Neural cell (in vitro differentiated cells): ENCODE measurements around the gene CYSRT1. TPM values are rescaled to one million over a fixed set of nuclear protein-coding genes. Genes with fewer than 3 reads are reported as not detected.

Experiments used
- H2AFZ ChIP-seq: fragments of 200-600, 300-800 bp; sonication (generic), shearing (Covaris generic); 2 replicates; pipeline ENCODE4 v1.6.0; 2014; ENCODE audit warnings: low read depth, mild to moderate bottlenecking, antibody characterized with exemption, low read length, moderate library complexity
- H3F3A ChIP-seq: fragments of 200-600 bp; shearing (Covaris generic); 2 replicates; pipeline ENCODE4 v1.6.1; 2016; ENCODE audit warnings: mild to moderate bottlenecking, moderate library complexity, mixed read lengths, antibody characterized with exemption, low read length; ENCODE audit not compliant: insufficient read depth, poor library complexity, severe bottlenecking
- H3K27ac ChIP-seq: fragments of 200-600, 300-800 bp; sonication (generic), shearing (Covaris generic); 2 replicates; pipeline ENCODE4 v1.5.1; 2014; ENCODE audit warnings: mild to moderate bottlenecking, low read length, moderate library complexity
- H3K27me3 ChIP-seq: fragments of 300-800, 200-600 bp; sonication (generic), shearing (Covaris generic); 2 replicates; pipeline ENCODE4 v1.6.0; 2014; ENCODE audit warnings: mild to moderate bottlenecking, low read depth, low read length, moderate library complexity; ENCODE audit not compliant: insufficient read depth
- H3K36me3 ChIP-seq: fragments of 300-800, 200-600 bp; sonication (generic), shearing (Covaris generic); 2 replicates; pipeline ENCODE4 v1.5.1; 2014; ENCODE audit warnings: mild to moderate bottlenecking, antibody characterized with exemption, low read length, moderate library complexity; ENCODE audit not compliant: insufficient read depth
- H3K4me2 ChIP-seq: fragments of 300-800, 200-600 bp; sonication (generic), shearing (Covaris generic); 2 replicates; pipeline ENCODE4 v1.6.0; 2014; ENCODE audit warnings: mild to moderate bottlenecking, low read length
- H3K4me3 ChIP-seq: fragments of 300-800, 200-600 bp; sonication (generic), shearing (Covaris generic); 2 replicates; pipeline ENCODE4 v1.5.1; 2014; ENCODE audit warnings: mild to moderate bottlenecking, low read length, moderate library complexity
- H3K79me2 ChIP-seq: fragments of 200-600 bp; shearing (Covaris generic); replicated peaks from 2 replicates; pipeline ENCODE4 v1.6.0; 2014; ENCODE audit warnings: mild to moderate bottlenecking, low read length, moderate library complexity; ENCODE audit not compliant: insufficient read depth
- H3K9ac ChIP-seq: fragments of 300-800, 200-600 bp; sonication (generic), shearing (Covaris generic); 2 replicates; pipeline ENCODE4 v1.6.1; 2016; ENCODE audit warnings: mild to moderate bottlenecking, low read length, mixed read lengths
- H3K9me2 ChIP-seq: fragments of 200-600 bp; shearing (Covaris generic); 2 replicates; pipeline ENCODE4 v1.6.1; 2016; ENCODE audit warnings: mild to moderate bottlenecking, low read length, mixed read lengths; ENCODE audit not compliant: insufficient read depth
- H3K9me3 ChIP-seq: fragments of 200-600, 300-800 bp; sonication (generic), shearing (Covaris generic); 2 replicates; pipeline ENCODE4 v1.6.1; 2016; ENCODE audit warnings: mild to moderate bottlenecking, mixed run types, low read length, moderate library complexity, mixed read lengths
- H4K20me1 ChIP-seq: fragments of 200-600 bp; shearing (Covaris generic); 2 replicates; pipeline ENCODE4 v1.6.1; 2016; ENCODE audit warnings: mild to moderate bottlenecking, mixed run types; ENCODE audit not compliant: insufficient read depth
- EP300 ChIP-seq: fragments of 450-650 bp; conservative IDR thresholded peaks from 2 replicates; pipeline ENCODE4 v1.6.1; 2014; ENCODE audit warnings: antibody characterized with exemption, mild to moderate bottlenecking, moderate library complexity; ENCODE audit not compliant: poor library complexity, severe bottlenecking
- EZH2 ChIP-seq: fragments of 200-600, 300-800 bp; shearing (Covaris generic), sonication (generic); IDR thresholded peaks from 2 replicates; pipeline ENCODE4 v1.6.1; 2014; ENCODE audit warnings: antibody characterized with exemption, low read length, borderline replicate concordance, mild to moderate bottlenecking; ENCODE audit not compliant: insufficient read depth, poor library complexity, severe bottlenecking
- MXI1 ChIP-seq: fragments of 450-650 bp; conservative IDR thresholded peaks from 2 replicates; pipeline ENCODE4 v1.6.1; 2014; ENCODE audit warnings: antibody characterized with exemption, mild to moderate bottlenecking; ENCODE audit not compliant: poor library complexity, severe bottlenecking
- POLR2AphosphoS5 ChIP-seq: IDR thresholded peaks from 2 replicates; pipeline ENCODE4 v1.6.1; 2012
- RAD21 ChIP-seq: fragments of 450-650 bp; conservative IDR thresholded peaks from 2 replicates; pipeline ENCODE4 v1.6.1; 2014; ENCODE audit warnings: antibody characterized with exemption, mild to moderate bottlenecking, moderate library complexity
- SMC3 ChIP-seq: fragments of 450-650 bp; conservative IDR thresholded peaks from 2 replicates; pipeline ENCODE4 v1.6.1; 2014; ENCODE audit warnings: antibody characterized with exemption, mild to moderate bottlenecking, moderate library complexity; ENCODE audit not compliant: poor library complexity
- polyA plus RNA-seq: library from polyadenylated mRNA; depleted of rRNA; stranded (reverse); fragments of >200 nt; gene quantifications from 2 replicates; pipeline ENCODE4 v1.2.3, GENCODE V29; 2014
- TF ChIP-seq, protein P1 (sequence below): IDR thresholded peaks from 2 replicates; pipeline ENCODE4 v1.6.1; 2012; ENCODE audit warnings: borderline replicate concordance
- TF ChIP-seq, protein P2 (sequence below): fragments of 450-650 bp; IDR thresholded peaks from 2 replicates; pipeline ENCODE4 v1.5.1; 2014; ENCODE audit warnings: antibody characterized with exemption, mild to moderate bottlenecking, moderate library complexity; ENCODE audit not compliant: poor library complexity, severe bottlenecking

The CYSRT1 gene
- polyA plus RNA-seq, 1 donor from 2014 or later: 3.3 TPM

DNA sequence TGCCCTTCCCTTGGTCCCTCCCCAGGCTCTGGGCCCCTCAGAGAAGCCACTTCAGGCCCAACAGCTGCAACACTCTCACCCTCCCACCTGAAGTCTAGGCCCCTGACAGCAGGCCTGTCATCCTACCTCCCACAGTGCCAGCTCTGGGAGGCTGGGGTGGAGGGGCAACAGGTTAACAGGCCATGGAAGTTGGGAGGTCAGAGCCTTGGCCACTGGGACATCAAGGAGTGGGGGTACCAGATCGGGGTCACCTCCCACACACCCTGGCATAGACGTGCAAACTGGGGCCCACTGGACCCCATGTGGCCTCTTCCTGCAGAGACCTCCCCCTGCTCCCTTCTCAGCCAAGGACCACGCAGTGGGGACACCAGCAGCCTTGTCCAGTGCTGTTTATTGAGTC lies 33.7 kb upstream of the CYSRT1 start:
- H3K27ac ChIP-seq: no peak overlapping the region
- H3K9ac ChIP-seq: no peak overlapping the region
- H2AFZ ChIP-seq: no peak overlapping the region
- no peaks in the 10 kb centered on the region for H3K27me3 ChIP-seq
- H4K20me1 ChIP-seq: no peaks in the 10 kb centered on the region
- TF ChIP-seq EP300: no peak
- no peak for TF ChIP-seq MXI1
- no peak for TF ChIP-seq EZH2
- no peak for TF ChIP-seq SMC3
- TF ChIP-seq, protein P1, sequence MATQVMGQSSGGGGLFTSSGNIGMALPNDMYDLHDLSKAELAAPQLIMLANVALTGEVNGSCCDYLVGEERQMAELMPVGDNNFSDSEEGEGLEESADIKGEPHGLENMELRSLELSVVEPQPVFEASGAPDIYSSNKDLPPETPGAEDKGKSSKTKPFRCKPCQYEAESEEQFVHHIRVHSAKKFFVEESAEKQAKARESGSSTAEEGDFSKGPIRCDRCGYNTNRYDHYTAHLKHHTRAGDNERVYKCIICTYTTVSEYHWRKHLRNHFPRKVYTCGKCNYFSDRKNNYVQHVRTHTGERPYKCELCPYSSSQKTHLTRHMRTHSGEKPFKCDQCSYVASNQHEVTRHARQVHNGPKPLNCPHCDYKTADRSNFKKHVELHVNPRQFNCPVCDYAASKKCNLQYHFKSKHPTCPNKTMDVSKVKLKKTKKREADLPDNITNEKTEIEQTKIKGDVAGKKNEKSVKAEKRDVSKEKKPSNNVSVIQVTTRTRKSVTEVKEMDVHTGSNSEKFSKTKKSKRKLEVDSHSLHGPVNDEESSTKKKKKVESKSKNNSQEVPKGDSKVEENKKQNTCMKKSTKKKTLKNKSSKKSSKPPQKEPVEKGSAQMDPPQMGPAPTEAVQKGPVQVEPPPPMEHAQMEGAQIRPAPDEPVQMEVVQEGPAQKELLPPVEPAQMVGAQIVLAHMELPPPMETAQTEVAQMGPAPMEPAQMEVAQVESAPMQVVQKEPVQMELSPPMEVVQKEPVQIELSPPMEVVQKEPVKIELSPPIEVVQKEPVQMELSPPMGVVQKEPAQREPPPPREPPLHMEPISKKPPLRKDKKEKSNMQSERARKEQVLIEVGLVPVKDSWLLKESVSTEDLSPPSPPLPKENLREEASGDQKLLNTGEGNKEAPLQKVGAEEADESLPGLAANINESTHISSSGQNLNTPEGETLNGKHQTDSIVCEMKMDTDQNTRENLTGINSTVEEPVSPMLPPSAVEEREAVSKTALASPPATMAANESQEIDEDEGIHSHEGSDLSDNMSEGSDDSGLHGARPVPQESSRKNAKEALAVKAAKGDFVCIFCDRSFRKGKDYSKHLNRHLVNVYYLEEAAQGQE: no peak
- no peak for TF ChIP-seq POLR2AphosphoS5
- no peak for TF ChIP-seq RAD21
- peaks cover 14% of the 10 kb centered on the region for H3K79me2 ChIP-seq
- H3K9me3 ChIP-seq: no peaks in the 10 kb centered on the region
- no peaks in the 10 kb centered on the region for H3F3A ChIP-seq
- no peak overlapping the region for H3K4me3 ChIP-seq
- no peaks in the 10 kb centered on the region for H3K36me3 ChIP-seq
- H3K9me2 ChIP-seq: no peaks in the 10 kb centered on the region
- no peak overlapping the region for H3K4me2 ChIP-seq

DNA sequence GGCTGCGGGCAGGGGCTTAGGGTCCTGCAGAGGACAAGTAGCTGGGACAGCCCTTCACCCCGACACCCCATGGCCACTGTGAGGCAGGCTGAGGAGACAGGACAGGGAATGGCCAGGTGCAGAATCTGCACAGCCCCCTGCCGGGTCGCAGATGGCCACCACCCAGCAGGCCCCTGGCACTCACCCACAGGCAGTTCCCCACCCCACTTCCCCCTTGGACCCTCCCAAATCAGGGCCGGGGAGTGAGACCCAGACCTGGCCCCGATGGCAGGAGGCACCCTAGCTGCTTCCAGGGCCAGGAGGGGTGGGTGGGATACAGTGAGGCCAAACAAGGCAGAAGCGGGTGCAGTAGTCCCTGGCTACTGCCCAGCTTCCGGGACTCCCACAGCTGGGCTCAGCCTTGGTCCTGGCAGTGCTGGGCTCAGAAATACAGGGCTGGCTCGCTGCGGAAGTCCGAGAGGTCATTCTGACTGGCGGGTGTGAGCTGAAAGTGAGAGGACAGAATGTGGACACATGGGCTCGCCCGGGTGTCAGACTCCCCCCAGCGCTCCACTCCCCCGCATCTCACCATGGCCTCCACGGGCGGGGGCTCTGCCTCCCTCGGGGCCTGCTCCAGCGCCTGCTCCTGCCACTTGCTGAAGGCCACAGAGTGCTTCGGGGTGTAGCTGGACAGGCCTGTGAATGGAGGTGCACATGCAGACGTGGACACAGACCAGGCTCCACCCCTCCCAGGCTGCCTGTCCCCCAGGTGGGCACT lies 33.1 kb upstream of the CYSRT1 start:
- Histone ChIP-seq H3K36me3 (no peaks in the 10 kb centered on the region), H3K4me2 (no peak overlapping the region), H3K79me2 (peaks cover 13% of the 10 kb centered on the region), H3K9me3 (no peaks in the 10 kb centered on the region), H3K9me2 (no peaks in the 10 kb centered on the region), H3K9ac (no peak overlapping the region), H3K27ac (no peak overlapping the region), H2AFZ (no peak overlapping the region), H3F3A (no peaks in the 10 kb centered on the region), H3K27me3 (no peaks in the 10 kb centered on the region), H4K20me1 (no peaks in the 10 kb centered on the region), H3K4me3 (no peak overlapping the region)
- TF ChIP-seq MXI1: no peak
- TF ChIP-seq, protein P2, sequence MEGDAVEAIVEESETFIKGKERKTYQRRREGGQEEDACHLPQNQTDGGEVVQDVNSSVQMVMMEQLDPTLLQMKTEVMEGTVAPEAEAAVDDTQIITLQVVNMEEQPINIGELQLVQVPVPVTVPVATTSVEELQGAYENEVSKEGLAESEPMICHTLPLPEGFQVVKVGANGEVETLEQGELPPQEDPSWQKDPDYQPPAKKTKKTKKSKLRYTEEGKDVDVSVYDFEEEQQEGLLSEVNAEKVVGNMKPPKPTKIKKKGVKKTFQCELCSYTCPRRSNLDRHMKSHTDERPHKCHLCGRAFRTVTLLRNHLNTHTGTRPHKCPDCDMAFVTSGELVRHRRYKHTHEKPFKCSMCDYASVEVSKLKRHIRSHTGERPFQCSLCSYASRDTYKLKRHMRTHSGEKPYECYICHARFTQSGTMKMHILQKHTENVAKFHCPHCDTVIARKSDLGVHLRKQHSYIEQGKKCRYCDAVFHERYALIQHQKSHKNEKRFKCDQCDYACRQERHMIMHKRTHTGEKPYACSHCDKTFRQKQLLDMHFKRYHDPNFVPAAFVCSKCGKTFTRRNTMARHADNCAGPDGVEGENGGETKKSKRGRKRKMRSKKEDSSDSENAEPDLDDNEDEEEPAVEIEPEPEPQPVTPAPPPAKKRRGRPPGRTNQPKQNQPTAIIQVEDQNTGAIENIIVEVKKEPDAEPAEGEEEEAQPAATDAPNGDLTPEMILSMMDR: no peak
- no peak for TF ChIP-seq EP300
